IPS DF 6.9 (cell line): ENCODE data around the gene MRPL46.
"Not testable (repeated sequence)": the region's sequence is repeated elsewhere in the genome, so short reads cannot be mapped to it uniquely, and the experiment has no call there.

Experiments
- DNase-seq: peaks from one replicate; pipeline ENCODE4 v3.0.0-alpha.2; 2013; ENCODE audit warnings: low read depth, low spot score
- H3K27ac ChIP-seq: one replicate; pipeline ENCODE4 v1.5.1; 2013; ENCODE audit warnings: low read length, control low read depth
- H3K27me3 ChIP-seq: 2 replicates; pipeline ENCODE4 v1.6.1; 2013; ENCODE audit warnings: mild to moderate bottlenecking, low read length; ENCODE audit not compliant: control insufficient read depth, insufficient read depth
- H3K36me3 ChIP-seq: 2 replicates; pipeline ENCODE4 v1.6.1; 2013; ENCODE audit warnings: low read length; ENCODE audit not compliant: control insufficient read depth, insufficient read depth
- H3K4me1 ChIP-seq: 2 replicates; pipeline ENCODE4 v1.6.1; 2013; ENCODE audit warnings: low read length; ENCODE audit not compliant: control insufficient read depth, insufficient read depth
- H3K4me3 ChIP-seq: 2 replicates; pipeline ENCODE4 v1.5.1; 2013; ENCODE audit warnings: mild to moderate bottlenecking, low read length
- H3K9me3 ChIP-seq: 2 replicates; pipeline ENCODE4 v1.6.1; 2013; ENCODE audit warnings: low read length, inconsistent platforms; ENCODE audit not compliant: control insufficient read depth, insufficient read depth
- WGBS: extraction: QIAGEN DNeasy Blood & Tissue Kit; methylation state at CpG from one replicate; pipeline ENCODE4 v1.1.7; 2013; ENCODE audit warnings: mixed read lengths, missing lambda C conversion rate; ENCODE audit not compliant: insufficient read length, insufficient coverage; 5-methylcytosine and 5-hydroxymethylcytosine counted together

MRPL46 gene

GRCh38 chr15:88447206-88447605, 20.0 kb downstream of the MRPL46 start:
- no peak overlapping the region for H3K4me3 ChIP-seq
- no peaks in the 10 kb centered on the region for H3K27me3 ChIP-seq
- H3K36me3 ChIP-seq, result no peaks in the 10 kb centered on the region
- DNase-seq, result no peak
- peaks cover 2% of the 10 kb centered on the region; the same call in 1 of the 2 replicates for H3K4me1 ChIP-seq
- H3K9me3 ChIP-seq, result no peaks in the 10 kb centered on the region
- WGBS, result no CpG with 5 or more reads among the region's 1 CpG
- no peak overlapping the region for H3K27ac ChIP-seq

DNA sequence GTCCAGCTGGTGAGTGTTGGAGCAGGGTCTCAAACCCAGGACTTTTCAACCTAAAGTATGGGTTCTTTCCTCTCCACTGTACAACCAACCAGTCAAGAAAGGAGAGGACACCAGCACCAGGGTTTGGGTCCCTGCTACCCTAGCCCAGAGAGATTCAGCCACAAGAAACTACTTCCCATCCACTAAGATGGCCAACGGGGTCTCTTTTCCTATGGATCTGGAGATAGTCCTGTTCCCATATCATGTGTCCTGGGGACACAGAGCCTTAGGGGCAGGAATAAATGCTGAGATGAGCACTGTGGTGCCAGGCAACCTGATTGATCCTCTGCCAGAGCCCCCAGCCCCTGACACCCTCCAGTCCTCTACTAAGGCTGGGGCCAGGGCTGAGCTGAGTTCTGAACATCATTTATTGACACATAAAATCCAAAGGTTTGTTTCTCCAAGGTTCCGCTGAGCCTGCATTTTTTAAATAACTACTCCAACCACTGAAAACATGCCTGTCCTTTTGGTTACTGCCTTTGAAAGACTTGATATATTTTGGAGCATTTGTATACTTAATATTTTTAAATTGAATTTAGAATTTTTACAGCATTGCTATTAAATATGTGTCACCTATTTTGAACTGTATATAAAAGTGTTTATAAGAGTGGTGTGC, 26.0 kb downstream of the MRPL46 start:
- Histone ChIP-seq H3K4me3 (no peak overlapping the region), H3K27me3 (no peaks in the 10 kb centered on the region)
- WGBS, result no CpG with 5 or more reads among the region's 2 CpGs

DNA sequence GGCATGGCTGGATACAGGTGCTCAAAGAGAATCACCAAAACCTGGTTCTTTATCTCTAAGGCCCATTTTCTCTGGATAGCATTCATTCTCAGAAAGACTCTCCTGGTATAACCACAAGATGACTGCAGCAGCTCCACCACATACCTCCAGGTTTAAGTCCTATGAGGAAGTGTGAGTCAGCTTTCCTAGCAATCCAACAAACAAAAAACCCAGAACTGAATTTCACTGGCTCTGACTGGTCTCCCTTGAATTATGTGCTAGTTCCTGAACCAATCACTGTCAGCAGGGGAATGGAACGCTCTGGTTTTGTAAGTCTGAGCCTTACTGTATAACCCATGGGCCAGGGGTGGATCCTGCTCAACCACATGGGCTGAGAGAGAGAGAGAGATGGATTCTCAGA, 27.2 kb downstream of the MRPL46 start:
- Histone ChIP-seq H3K27ac (no peak overlapping the region), H3K9me3 (no peaks in the 10 kb centered on the region), H3K36me3 (no peaks in the 10 kb centered on the region), H3K4me1 (peaks cover 1% of the 10 kb centered on the region; the same call in 1 of the 2 replicates), H3K4me3 (no peak overlapping the region), H3K27me3 (no peaks in the 10 kb centered on the region)
- DNase-seq, result no peak
- no CpG with 5 or more reads among the region's 1 CpG for WGBS

More for the DNA sequence above, 26.0 kb downstream of the MRPL46 start:
- H3K4me1 ChIP-seq, result peaks cover 1% of the 10 kb centered on the region; the same call in 1 of the 2 replicates
- H3K9me3 ChIP-seq, result no peaks in the 10 kb centered on the region
- DNase-seq, result no peak
- no peak overlapping the region for H3K27ac ChIP-seq
- H3K36me3 ChIP-seq, result no peaks in the 10 kb centered on the region

- Histone ChIP-seq H3K27me3 (no peaks in the 10 kb centered on the region), H3K4me1 (peaks cover 1% of the 10 kb centered on the region; the same call in 1 of the 2 replicates), H3K9me3 (no peaks in the 10 kb centered on the region), H3K27ac (no peak overlapping the region), H3K36me3 (no peaks in the 10 kb centered on the region), H3K4me3 (no peak overlapping the region)
- no CpG with 5 or more reads among the region's 5 CpGs for WGBS
- DNase-seq, result no peak
Measured at GRCh38 chr15:88438181-88438580, 29.0 kb downstream of the MRPL46 start.

DNA sequence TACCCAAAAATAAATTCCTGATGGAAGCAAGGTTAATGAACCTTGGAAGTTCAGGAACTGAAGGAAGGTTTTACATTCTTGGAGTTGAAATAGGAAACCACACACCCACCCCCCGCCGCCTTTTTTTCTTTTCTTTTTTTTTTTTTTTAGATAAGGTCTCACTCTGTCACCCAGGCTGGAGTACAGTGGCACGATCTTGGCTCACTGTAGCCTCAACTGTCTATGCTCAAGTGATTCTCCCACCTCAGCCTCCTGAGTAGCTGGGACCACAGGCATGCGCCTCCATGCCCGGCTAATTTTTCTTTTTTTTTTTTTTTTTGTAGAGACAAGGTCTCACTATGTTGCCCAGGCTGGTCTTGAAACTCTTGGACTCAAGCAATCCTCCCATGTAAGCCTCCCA, 33.1 kb downstream of the MRPL46 start:
- H3K9me3 ChIP-seq, H3K4me3 ChIP-seq, H3K27ac ChIP-seq, H3K27me3 ChIP-seq, DNase-seq, H3K36me3 ChIP-seq, H3K4me1 ChIP-seq: not testable (repeated sequence)
- WGBS, result no CpG with 5 or more reads among the region's 5 CpGs

DNA sequence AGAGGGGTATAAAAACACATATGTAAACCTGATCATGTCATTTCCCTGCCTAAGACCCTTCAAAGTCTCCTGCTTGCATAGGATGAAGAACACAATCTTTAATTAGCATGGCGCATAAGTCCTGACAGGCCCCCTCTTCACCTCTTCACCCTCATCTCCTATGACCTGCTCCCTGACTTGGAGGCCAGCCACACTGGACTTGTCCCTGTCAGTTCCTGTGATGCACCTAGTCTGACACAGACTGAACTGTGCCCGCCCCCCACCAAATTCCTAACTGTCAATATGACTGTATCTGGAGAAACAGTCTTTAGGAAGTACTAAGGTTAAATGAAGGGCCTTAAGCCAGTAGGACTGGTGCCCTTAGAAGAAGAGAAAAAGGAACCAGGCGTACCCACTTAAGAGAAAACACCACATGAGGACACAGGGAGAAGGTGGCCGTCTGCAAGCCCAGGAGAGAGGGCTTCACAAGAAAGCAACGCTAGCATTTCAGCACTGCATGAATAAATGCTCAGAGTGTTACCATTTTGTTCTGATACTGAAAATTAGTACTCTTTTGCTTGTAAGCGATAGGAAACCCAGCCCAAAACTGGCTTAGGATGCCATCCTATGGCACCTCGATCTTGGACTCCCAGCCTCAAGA, 34.0 kb downstream of the MRPL46 start:
- peaks cover 2% of the 10 kb centered on the region; the same call in 1 of the 2 replicates for H3K4me1 ChIP-seq
- WGBS, result no CpG with 5 or more reads among the region's 7 CpGs
- H3K27ac ChIP-seq, result no peak overlapping the region
- DNase-seq, result no peak
- H3K36me3 ChIP-seq, result no peaks in the 10 kb centered on the region
- no peak overlapping the region for H3K4me3 ChIP-seq
- H3K27me3 ChIP-seq, result no peaks in the 10 kb centered on the region
- H3K9me3 ChIP-seq, result no peaks in the 10 kb centered on the region

- Histone ChIP-seq H3K36me3 (no peaks in the 10 kb centered on the region), H3K9me3 (no peaks in the 10 kb centered on the region), H3K27me3 (no peaks in the 10 kb centered on the region), H3K4me3 (no peak overlapping the region), H3K4me1 (0 out of 2 replicates have a peak, but pooled peaks cover 1% of the 10 kb centered on the region), H3K27ac (no peak overlapping the region)
- no CpG with 5 or more reads among the region's 10 CpGs for WGBS
- DNase-seq, result no peak
Measured at GRCh38 chr15:88431441-88431840, 35.7 kb downstream of the MRPL46 start.

DNA sequence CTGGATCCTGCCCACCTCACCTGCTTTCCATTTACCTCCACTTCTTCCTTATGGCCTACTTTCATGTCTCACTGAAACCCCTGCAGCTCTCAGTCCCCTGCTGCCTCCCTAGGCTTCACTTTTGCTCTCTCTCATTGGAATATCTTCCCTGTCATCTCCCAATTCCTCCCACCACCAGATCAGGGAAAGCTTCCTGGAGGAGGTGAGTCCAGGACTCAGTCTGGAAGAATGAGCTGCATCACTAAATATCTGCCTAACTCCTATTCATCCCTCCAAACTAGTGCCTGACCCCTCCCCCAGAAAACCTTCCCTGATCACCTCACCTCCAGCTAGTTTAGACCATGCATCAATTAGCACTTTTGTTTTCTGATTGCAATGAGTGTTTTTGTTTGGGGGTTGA, 37.1 kb downstream of the MRPL46 start:
- H3K4me1 ChIP-seq, result 0 out of 2 replicates have a peak, but pooled peaks cover 1% of the 10 kb centered on the region
- no peak for DNase-seq
- no peaks in the 10 kb centered on the region for H3K36me3 ChIP-seq
- H3K27ac ChIP-seq, result no peak overlapping the region
- H3K4me3 ChIP-seq, result no peak overlapping the region
- no peaks in the 10 kb centered on the region for H3K27me3 ChIP-seq
- H3K9me3 ChIP-seq, result no peaks in the 10 kb centered on the region

- no peaks in the 10 kb centered on the region for H3K9me3 ChIP-seq
- H3K4me3 ChIP-seq, result no peak overlapping the region
- WGBS, result no CpG with 5 or more reads among the region's 12 CpGs
Measured at GRCh38 chr15:88428805-88429605, 38.2 kb downstream of the MRPL46 start.

DNA sequence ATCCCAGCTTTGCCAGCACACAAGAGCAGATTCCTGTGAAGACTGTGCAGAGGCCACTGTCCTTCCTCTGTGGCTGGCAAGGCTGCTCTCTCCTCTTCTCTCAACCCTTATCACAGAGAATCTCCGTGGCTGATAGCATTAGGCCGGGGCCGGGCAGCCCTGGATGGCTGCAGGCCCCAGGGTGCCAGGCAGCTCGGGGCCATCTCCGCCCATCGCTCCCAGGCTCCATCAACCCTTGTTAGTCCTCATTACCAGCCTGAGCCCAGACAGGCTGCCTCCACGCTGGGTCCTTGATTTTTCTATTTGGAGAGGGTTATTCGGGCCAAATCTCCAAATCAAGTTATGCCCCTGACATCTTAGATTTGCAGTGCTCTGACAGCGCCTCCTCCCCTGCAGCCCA, 39.1 kb downstream of the MRPL46 start:
- no peak for DNase-seq
- Histone ChIP-seq H3K27me3 (no peaks in the 10 kb centered on the region), H3K4me1 (0 out of 2 replicates have a peak, but pooled peaks cover 1% of the 10 kb centered on the region), H3K36me3 (no peaks in the 10 kb centered on the region), H3K4me3 (no peak overlapping the region), H3K27ac (no peak overlapping the region), H3K9me3 (no peaks in the 10 kb centered on the region)
- WGBS, result no CpG with 5 or more reads among the region's 9 CpGs

More at GRCh38 chr15:88428805-88429605, 38.2 kb downstream of the MRPL46 start:
- 0 out of 2 replicates have a peak, but pooled peaks cover 1% of the 10 kb centered on the region for H3K4me1 ChIP-seq
- no peak overlapping the region for H3K27ac ChIP-seq
- DNase-seq, result no peak
- no peaks in the 10 kb centered on the region for H3K27me3 ChIP-seq
- no peaks in the 10 kb centered on the region for H3K36me3 ChIP-seq
